Panc1 (cell line): ENCODE measurements around the gene SLC35F1.

Experiments used
- POLR2AphosphoS5 ChIP-seq: IDR thresholded peaks from 2 replicates; pipeline ENCODE4 v1.6.1; 2012; ENCODE audit warnings: mild to moderate bottlenecking, low read depth, low read length, moderate library complexity
- SIN3A ChIP-seq: IDR thresholded peaks from 2 replicates; pipeline ENCODE4 v1.6.1; 2012; ENCODE audit warnings: low read depth, mild to moderate bottlenecking, low read length, moderate library complexity, borderline replicate concordance; ENCODE audit not compliant: insufficient read depth
- TCF7L2 ChIP-seq: IDR thresholded peaks from 2 replicates; pipeline ENCODE4 v1.6.1; 2011; ENCODE audit warnings: mild to moderate bottlenecking, low read depth, low read length, inconsistent platforms
- TF ChIP-seq, protein P1 (sequence below): fragments of 450-650 bp; IDR thresholded peaks from 2 replicates; pipeline ENCODE4 v1.5.1; 2017; ENCODE audit warnings: mild to moderate bottlenecking
- TF ChIP-seq, protein P2 (sequence below), 2 experiments: IDR thresholded peaks; 2 replicates each; pipeline ENCODE4 v1.6.1; 2011 to 2012; ENCODE audit warnings: low read depth in 2 of 2, control low read depth in 1 of 2, low read length in 1 of 2, mild to moderate bottlenecking in 1 of 2, moderate library complexity in 1 of 2; ENCODE audit not compliant: insufficient read depth in 1 of 2

DNA sequence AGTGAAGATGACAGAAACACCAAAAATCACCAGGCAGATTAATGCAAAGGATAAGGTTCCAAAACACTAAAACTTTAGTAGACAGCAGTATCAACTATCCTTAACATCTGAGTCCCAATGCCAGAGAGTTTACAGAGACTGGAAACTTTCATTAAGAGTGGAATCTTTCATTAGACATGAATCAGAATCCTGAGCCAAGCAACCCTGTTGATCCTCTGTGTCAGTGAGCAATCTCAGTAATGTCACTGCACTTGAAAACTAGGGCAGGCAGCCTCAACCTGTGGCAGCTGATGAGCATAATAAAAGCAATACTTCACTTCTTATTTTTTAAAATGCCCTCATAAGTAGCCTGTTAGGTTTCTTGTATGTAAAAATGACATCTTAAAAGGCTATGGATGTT is 388.3 kb downstream of the SLC35F1 start:
- TF ChIP-seq, protein P1, sequence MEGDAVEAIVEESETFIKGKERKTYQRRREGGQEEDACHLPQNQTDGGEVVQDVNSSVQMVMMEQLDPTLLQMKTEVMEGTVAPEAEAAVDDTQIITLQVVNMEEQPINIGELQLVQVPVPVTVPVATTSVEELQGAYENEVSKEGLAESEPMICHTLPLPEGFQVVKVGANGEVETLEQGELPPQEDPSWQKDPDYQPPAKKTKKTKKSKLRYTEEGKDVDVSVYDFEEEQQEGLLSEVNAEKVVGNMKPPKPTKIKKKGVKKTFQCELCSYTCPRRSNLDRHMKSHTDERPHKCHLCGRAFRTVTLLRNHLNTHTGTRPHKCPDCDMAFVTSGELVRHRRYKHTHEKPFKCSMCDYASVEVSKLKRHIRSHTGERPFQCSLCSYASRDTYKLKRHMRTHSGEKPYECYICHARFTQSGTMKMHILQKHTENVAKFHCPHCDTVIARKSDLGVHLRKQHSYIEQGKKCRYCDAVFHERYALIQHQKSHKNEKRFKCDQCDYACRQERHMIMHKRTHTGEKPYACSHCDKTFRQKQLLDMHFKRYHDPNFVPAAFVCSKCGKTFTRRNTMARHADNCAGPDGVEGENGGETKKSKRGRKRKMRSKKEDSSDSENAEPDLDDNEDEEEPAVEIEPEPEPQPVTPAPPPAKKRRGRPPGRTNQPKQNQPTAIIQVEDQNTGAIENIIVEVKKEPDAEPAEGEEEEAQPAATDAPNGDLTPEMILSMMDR, result no peak
- TF ChIP-seq POLR2AphosphoS5, result no peak
- TF ChIP-seq TCF7L2, result no peak
- TF ChIP-seq SIN3A, result no peak
- TF ChIP-seq, protein P2, sequence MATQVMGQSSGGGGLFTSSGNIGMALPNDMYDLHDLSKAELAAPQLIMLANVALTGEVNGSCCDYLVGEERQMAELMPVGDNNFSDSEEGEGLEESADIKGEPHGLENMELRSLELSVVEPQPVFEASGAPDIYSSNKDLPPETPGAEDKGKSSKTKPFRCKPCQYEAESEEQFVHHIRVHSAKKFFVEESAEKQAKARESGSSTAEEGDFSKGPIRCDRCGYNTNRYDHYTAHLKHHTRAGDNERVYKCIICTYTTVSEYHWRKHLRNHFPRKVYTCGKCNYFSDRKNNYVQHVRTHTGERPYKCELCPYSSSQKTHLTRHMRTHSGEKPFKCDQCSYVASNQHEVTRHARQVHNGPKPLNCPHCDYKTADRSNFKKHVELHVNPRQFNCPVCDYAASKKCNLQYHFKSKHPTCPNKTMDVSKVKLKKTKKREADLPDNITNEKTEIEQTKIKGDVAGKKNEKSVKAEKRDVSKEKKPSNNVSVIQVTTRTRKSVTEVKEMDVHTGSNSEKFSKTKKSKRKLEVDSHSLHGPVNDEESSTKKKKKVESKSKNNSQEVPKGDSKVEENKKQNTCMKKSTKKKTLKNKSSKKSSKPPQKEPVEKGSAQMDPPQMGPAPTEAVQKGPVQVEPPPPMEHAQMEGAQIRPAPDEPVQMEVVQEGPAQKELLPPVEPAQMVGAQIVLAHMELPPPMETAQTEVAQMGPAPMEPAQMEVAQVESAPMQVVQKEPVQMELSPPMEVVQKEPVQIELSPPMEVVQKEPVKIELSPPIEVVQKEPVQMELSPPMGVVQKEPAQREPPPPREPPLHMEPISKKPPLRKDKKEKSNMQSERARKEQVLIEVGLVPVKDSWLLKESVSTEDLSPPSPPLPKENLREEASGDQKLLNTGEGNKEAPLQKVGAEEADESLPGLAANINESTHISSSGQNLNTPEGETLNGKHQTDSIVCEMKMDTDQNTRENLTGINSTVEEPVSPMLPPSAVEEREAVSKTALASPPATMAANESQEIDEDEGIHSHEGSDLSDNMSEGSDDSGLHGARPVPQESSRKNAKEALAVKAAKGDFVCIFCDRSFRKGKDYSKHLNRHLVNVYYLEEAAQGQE (IDR thresholded peaks at IDR 0.05; ENCODE audit: insufficient read depth in 1 of 2, low read depth in 2 of 2, low read length in 1 of 2), result no peak
